ENCODE results near the gene ZMIZ2.
"Not testable (repeated sequence)": the region's sequence is repeated elsewhere in the genome, so short reads cannot be mapped to it uniquely, and the experiment has no call there.

ZMIZ2 gene

DNA sequence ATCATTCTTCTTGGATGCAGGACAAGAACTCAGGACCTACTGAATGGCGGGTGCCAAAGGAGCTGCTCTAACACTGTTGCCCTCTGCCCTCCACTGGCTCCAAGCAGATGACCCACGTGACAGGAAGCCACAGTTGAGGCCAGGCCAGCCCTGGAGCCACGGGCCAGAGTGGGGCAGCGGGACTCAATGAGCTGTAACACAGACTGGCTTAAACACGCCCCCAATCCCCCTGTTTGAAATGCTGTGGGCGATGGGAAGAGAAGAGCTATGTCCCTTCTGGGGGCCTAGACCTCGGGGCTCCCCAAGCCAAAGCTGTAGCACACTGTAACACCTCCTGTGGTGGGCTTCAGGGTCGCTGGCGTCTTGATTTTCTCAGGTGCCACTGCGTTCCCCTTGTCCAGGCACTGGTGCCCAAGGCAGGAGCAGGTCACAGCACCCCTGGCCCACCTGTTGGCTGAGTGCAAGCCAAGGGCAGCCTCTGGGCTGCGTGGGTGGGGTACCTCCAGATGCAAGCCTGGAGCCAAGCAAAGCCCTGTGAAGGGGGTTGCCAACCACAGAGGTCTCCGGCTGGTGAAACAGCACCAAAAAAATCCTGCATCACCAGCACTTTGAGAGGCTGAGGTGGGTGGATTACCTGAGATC is 18.6 kb upstream of the ZMIZ2 start:
- no peak for DNase-seq

- DNase-seq: not testable (repeated sequence)
These were observed 15.7 kb upstream of the ZMIZ2 start for GRCh38 chr7:44732971-44733370.

- no peak for DNase-seq
These were observed 14.8 kb upstream of the ZMIZ2 start for GRCh38 chr7:44733708-44734481.

GRCh38 chr7:44735403-44736165 is 13.1 kb upstream of the ZMIZ2 start:
- no peak for DNase-seq

DNA sequence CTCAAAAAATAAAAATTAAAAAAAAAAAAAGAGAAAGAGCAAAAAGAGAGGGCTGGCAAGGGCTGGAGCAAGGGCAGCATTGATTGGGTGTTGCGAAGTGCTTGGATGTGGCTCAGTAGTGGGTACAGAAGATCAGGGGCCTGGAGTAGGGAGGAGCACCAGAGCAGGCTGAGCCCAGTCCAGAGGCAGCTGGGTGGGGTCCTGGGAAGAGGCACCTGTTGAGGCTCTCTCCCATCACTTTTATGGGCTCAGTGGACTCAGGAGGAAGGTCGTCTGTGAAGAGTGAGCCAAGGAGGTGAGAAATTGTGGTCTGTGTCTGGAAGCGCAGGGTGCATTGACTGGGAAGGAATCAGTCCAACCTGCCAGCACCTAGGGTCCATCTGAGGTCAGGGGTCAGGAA is 11.8 kb upstream of the ZMIZ2 start:
- no peak for DNase-seq

DNA sequence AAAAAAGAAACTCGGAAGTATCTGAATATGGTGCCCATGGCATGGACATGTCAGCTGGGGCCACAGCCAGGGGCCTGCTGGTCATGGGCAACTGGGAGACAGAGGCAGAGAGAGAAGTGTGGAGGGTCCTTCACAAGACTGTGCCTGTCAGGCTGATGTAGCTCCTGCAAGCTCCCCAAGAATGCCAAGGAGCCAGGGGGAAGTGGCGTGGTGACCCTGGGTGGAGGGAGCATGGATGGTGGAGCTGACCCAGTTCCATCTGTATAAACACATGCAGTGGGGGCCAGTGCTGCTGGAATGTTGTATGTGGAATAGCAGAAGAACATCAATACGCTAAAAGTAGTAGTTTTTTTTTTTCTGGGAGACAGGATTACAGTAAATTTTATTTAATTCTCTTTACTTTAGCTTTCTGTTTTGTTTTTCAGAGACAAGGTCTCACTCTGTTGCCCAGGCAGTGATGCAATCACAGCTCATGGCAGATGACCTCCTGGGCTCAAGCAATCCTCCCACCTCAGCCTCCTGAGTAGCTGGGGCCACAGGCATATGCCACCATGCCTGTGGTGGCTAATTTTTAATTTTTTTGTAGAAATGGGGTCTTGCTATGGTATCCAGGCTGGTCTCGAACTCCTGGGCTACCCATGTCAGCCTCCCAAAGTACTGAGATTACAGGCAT is 10.5 kb upstream of the ZMIZ2 start:
- DNase-seq: no peak

DNA sequence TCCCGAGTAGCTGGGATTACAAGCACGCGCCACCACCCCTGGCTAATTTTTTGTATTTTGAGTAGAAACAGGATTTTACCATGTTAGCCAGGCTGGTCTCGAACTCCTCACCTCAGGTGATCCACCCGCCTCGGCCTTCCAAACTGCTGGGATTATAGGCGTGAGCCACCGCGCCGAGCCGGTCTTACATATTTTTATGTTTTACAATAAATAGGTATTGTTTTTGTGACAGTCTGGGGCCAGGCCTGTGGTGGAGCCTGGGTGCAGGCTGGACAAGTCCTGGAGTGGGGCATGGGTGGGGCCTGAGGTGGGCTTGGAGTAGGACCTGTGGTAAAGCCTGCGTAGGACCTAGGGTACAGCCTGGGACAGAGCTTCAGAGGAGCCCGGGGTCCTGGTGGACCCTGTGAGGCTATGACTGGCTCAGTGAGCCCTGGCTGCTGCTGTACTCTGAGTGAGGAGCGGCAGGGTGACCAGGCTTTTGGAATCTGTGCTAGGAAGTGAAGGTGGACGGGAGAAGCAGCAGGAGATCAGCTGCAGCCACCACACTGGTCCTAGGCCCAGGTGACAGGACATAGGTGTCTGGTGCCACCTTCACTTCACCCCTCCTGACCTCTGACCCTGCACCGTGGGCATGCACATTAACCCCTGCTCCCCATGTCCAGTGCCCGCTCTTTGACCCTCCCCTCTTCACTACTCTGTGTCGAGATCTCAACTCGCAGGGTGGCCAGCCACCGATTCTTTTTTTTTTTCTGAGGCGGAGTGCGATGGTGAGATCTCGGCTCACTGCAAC is 9.6 kb upstream of the ZMIZ2 start:
- DNase-seq: no peak

DNA sequence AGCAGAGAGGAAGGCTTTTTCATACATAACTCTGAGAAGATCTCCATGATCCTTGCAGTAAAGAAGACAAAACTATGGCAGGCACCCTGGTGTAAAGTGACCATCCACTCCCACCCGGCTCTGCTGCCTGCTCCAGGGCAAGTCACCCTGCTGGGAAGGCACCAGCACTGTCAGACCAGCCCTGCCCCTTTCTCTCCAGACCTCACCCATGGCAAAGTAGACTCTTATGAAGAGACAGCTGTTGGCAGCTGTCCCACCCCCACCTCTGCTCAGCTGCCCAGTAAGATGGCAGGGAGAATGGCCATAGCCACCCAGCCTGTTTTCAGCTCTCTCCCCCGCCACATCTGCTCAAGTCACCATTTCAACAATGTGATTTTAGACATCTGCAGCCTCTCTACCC is 8.6 kb upstream of the ZMIZ2 start:
- no peak for DNase-seq

DNA sequence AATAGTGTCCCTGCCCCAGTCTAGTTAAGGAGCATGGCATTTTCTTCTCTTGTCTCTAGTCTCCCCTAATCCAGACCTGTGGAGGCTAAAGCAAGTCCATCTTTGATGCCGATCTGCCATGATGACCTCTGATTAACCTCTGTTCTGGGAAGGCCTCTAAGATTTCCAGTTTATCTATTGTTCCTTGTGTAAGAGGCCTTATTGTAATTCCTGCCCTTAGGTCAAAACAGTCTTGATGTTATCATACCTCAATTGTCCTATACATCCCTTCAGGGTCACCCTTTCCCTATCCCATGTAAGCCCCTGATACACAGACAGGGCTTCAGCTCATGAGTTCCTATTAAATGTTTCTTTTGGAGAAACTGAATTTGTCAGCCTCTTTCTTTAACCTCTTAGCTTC is 4.9 kb upstream of the ZMIZ2 start:
- DNase-seq: no peak

- no peak for DNase-seq
These were observed 493 bp downstream of the ZMIZ2 start for GRCh38 chr7:44748948-44749731.

GRCh38 chr7:44749992-44750391 is 1.3 kb downstream of the ZMIZ2 start:
- no peak for DNase-seq

- DNase-seq: no peak
These were observed 1.8 kb downstream of the ZMIZ2 start for GRCh38 chr7:44750424-44750823.

DNA sequence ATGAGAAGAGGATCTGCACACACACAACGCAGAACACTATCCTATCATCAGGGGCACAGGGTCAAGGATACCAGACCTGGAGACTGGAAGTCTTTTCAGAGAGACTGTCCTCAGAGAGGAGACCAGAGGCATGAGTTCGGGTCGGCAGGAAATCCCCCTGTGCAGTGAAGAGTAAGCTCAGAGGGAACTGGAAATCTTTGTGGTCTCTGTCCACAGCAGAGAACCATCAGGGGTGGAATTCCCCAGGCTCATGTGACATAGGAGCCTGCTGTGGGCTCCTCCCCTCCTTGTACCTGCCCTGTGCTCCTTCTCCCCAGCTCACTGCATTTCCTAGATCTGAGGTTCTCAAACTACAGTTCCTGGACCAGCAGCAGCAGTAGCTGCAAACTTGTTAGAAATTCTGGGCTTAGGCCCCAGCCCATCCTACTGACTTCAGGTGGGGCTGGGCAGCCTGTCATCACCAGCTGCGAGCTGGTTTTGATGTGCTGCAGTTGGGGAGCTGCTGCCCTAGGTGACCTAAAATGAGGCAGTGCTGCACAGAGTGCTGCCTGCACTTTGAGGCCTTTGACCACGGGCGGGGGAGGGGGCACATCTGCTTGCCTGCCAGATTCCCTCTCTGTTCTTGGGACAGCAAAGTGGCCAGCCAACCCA is 2.4 kb downstream of the ZMIZ2 start:
- DNase-seq: no peak

DNA sequence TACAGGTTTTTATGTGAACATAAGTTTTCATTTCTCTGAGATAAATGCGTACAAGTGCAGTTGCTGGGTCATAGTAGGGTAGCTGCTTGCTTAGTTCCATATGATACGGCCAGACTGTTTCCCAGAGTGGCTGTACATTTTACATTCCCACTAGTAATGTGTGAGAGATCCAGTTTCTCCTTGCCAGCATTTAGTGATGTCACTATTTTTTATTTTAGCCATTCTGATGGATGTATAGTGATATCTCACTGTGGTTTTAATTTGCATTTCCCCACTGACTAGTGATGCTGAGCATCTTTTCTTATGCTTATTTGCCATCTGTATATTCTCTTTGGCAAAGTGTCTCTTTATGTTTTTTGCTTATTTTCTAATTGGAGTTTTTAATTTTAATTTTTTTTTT is 4.2 kb downstream of the ZMIZ2 start:
- DNase-seq: no peak

GRCh38 chr7:44754802-44755697 is 6.4 kb downstream of the ZMIZ2 start:
- DNase-seq: no peak

GRCh38 chr7:44755698-44756627 is 7.3 kb downstream of the ZMIZ2 start:
- DNase-seq: no peak

DNA sequence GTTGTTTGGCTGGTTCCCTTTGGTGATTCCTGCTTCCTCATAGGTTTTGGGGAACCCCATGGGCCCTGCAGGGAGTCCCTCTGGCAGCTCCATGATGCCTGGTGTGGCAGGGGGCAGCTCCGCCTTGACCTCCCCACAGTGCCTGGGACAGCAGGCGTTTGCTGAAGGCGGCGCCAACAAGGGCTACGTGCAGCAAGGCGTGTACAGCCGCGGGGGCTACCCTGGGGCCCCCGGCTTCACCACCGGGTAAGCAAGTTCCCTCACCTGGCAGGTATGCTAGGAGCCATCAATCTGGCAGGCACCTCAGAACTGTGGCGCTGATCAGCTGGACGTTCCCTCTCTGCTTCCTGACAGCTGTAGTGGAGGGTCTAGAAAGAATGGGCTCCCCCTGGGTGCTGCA is 8.3 kb downstream of the ZMIZ2 start:
- DNase-seq: no peak

DNA sequence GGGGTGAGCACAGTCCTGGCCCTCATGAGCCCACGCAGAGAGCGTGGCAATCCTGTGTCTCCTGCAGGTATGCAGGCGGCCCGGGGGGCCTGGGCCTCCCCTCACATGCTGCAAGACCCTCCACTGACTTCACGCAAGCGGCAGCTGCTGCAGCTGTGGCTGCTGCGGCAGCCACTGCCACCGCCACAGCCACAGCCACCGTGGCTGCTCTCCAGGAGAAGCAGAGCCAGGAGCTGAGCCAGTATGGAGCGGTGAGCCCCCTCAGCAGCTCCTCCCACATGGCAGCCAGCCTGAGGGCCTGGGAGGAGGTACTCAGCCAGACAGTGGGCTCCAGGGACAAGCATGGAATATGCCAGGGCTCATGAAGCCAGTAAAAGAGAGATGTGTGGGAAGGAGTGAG is 8.7 kb downstream of the ZMIZ2 start:
- no peak for DNase-seq

DNA sequence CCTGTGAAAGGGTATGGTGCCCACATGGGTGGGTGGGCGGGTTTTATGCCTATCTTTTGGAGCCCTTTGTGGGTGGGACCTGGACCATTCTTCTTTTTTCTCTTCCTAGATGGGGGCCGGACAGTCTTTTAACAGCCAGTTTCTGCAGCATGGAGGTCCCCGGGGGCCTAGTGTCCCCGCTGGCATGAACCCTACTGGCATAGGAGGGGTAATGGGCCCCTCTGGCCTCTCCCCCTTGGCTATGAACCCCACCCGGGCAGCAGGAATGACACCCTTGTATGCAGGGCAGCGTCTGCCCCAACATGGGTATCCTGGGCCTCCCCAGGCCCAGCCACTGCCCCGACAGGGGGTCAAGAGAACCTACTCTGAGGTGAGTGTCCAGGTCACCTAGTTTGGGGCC is 9.1 kb downstream of the ZMIZ2 start:
- DNase-seq: no peak

All from cerebellar nuclear complex (tissue), 1 donor.